COLO668 (cell line): ENCODE data around the gene GPX8.

Experiments
- DNase-seq: peaks from one replicate; lab custom pipeline; 2025; ENCODE audit not compliant: unreplicated experiment; lab: John Stamatoyannopoulos, UW

GPX8 gene, protein sequence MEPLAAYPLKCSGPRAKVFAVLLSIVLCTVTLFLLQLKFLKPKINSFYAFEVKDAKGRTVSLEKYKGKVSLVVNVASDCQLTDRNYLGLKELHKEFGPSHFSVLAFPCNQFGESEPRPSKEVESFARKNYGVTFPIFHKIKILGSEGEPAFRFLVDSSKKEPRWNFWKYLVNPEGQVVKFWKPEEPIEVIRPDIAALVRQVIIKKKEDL

DNA sequence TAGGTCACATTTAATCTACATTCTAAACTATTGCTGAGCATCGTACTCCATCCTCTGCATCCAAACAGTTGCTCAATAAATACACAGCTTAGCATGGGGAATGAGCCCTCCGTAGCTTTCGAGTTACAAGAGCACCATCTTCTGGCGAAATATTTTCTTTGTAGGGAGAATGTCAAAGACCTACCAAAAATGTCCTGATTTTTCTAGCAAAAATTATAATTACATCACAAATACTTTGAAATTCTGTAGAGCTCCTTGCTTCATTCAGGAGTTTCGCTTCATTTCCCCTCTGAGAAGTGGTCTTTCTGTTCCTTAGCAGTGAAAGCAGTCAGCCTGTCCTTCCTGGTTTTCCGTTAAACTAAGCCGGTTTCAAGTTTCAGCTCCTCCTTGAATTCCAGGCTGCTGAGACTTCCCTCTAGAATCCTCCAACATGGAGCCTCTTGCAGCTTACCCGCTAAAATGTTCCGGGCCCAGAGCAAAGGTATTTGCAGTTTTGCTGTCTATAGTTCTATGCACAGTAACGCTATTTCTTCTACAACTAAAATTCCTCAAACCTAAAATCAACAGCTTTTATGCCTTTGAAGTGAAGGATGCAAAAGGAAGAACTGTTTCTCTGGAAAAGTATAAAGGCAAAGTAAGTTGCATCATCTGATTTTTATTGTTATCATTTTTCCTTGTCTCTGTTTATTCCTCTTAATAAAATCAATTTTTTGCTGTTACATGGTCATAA lies at the start of gene GPX8:
Gene GPX8 (plus strand): TSS at position 409 of the 730 bp plus-strand sequence. CDS start 22 bp downstream, at position 431.
- no peak for DNase-seq

DNA sequence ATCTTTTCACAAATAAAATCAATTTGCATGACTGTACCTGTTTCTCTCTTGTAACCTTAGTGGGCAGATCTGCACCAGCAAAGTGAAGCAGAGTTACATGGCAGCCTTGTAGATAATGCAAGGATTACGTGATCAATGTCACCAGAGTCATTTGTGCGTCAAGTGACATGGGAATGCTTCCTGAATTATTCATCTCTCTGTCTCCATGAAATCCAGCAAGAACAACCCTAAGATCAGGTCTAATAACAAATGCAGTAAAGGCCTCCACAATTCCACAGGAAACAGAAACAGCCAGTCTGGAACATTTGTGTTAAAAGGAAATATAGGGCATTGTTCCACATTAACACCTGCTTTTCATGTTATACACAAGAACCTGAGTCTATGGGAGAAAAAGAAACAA lies 49.8 kb upstream of the GPX8 start:
- DNase-seq, result no peak

DNA sequence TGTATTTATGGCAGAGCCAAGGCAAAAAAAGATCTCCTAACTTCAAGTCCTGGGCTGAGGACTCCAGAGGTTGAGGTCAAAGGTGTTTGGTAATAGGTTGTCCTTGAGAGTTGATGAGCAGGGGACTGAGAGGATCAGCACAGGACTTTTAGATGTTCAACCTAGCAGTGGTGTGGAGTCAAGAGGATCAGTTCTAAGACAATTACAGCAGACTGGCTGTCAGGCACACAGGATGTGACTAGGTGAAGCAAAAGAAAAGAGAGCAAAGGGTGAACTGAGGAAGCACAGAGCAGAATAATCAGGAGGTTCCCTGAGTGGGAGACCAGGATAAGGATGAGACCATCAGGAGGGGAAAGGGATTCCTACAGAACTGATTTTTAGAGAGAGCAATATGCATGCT lies 46.6 kb upstream of the GPX8 start:
- DNase-seq, result no peak

DNA sequence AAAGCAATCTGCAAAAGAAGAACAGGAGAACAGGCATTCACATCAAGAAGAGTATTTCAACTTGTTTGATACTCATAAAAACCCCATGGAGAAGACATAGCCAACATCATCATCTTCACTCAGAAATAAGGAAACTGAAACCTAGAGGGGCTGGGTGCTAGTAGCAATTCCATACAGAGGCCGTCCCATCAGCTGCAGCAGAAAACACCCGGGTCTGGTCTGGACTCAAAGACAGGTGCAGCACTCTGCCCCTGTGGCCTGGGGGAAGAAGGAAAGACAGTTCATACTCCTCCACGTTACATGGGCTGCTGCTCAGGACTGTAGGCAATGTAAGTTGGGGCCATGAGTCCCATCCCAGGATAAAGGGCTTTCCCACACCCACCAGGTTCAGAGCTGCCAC lies 45.9 kb upstream of the GPX8 start:
- DNase-seq, result no peak

DNA sequence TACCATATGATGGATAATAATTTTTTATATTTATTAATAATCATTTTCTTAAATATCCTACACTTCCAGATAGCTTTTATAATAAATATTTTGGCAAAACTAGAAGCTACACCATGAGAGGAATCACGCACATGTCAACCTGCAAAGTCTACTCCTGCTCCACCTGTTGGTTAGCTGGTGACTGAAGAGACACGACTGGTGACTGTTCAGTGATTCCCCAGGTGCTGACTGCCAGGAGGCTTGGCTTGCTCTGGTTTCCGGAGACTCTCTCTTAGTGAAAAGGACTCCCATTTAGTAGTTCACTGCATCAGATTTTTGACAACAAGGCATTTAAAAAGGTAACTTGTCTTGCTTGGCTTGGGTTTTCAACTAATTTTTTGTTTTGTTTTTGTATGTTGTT lies 36.6 kb upstream of the GPX8 start:
- DNase-seq, result no peak

DNA sequence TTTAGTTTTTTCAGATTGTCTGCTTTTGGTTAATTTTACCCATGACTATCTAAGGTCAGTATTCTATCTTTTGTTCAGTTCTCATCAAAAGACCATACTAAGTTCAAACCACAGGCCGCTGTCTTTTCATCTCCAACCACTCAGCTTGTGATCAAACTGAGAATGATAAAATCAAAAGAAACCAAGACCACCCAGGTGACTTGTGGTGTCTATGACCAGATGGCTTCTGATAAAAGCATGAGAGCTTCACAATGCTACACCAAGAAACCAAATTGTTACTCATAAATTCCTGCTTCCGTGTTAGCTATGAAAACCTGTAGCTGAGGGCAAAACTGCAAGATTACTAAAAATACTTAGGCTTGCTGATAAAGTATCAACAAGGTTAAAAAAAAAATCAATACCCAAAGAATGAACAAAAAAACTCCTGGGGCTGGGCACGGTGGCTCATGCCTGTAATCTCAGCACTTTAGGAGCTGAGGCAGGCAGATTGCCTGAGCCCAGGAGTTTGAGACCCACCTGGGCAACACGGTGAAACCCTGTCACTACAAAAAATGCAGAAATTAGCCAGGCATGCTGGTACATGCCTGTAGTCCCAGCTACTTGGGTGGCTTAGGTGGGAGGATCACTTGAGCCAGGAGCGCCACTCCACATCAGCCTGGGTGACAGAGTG lies 25.8 kb upstream of the GPX8 start:
- DNase-seq, result no peak

DNA sequence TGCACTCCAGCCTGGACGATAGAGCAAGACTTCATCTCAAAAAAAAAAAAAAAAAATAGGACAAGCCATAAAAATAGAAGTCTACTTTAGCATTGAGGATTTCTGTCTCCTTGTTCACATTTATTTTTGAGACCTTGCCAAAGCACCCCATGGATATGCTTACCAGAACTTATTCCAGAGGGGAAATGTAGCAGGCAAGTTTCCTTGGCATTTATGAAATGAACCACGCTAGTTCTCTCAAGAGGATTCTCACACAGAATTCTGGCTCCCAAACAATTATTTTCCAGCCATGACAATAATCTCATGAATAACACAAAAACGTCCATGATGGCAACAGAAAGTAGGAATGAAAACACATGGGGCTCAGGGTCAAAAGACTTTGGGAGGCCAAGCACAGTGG lies 23.4 kb upstream of the GPX8 start:
- no peak for DNase-seq

DNA sequence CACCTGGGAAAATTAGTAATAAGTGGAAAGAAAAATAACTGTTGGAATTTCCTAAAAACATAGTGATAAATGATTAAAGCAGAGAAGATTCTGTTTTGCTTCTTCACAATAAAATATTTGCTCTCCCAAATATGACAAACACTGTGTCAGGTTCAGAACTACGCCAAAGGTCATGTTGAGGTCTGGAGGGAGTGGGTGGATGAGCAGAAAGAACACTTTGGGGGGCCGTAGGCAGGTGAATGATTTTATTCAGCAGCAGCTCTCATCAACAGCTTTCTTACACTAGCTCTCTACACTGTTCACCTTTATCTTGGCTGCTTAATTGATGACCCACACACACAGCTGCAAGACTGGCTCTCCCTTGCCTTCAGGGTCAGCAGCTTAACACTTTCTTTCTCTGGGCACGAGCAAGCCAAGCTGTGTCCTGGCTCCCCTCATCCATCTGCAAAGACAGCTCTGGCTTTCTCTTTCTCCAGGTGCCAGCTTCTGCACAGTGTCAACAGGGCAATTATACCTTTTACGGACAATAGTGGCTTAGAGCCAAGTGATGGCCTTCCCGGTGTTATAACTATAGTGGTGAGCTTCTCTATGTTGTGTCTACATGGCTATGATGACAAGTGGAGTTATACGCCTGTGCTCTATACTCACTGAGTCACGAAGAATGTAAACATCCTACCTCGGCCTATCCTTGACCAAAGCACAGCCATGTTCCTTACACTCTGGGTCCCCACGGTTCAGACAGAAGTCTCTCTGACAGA lies 18.9 kb upstream of the GPX8 start:
- DNase-seq, result peak; percentile 42

DNA sequence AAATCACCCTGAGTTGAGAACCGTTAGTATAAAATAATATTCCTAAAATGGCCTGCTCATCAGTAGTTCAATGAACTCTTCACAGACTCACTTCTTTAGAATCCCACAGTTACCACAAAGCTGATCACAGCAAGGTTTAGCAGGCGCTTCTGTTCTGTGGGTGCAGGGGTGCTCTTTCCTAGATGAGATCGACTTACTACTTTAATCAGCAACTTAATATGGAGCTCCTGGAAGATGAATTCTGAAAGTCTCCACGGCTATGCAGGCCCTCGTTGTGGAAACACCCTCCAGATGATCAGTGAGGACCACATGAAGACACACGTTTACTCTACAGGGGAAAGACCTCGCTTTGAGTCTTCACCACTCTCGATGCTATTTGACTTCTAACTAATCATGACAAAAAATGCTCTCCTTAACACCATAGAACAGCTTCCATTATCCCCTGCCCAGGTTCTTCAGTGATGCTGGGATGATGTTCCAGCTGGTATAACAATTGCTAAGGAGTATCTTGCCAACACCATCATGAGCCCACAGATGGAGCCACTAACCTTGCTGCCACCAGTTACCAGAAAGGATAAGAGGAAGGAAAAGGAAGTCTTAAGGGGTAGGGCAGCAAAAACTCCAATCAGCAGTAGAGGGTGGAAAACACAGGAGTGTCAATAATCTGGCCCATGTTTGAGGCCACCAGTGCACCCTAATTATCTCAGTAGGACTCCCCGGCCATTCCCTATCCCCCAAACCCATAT lies 17.9 kb upstream of the GPX8 start:
- no peak for DNase-seq

DNA sequence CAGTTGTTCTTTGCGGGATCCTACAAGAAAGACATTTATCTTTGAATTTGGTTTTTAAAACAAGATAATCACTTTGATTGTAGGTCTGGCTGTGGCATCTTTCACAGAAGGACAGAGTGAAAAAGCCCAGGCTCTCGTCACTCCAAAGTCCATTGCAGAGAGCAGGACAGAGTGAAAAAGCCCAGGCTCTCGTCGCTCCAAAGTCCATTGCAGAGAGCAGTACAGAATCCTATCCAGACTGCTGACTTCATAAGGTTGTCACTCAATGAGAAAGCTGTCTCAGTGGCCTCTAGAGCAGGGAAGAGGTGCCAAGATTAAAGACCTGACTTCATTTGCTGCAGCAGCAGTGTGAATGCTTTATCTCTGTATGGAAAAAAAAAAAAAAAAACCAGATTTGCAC lies 16.3 kb upstream of the GPX8 start:
- no peak for DNase-seq

DNA sequence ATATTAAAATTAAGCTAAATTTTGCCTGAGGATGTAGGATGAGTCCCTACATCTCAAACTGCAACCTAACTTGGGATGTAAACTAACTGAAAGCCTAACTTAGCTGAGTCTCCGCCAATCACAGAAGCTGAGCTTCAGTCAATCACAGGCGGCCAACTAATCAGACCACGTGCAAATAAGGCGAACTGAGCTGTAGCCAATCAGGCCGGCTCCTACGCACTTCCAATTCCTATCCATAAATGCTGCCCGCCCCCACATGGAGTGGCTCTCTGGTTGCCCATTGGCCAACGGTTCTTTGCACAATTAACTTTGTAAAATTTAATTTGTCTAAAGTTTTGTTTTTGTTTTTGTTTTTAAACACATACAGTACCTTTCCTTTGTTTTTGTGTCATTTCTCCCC lies 13.9 kb upstream of the GPX8 start:
- DNase-seq, result no peak

DNA sequence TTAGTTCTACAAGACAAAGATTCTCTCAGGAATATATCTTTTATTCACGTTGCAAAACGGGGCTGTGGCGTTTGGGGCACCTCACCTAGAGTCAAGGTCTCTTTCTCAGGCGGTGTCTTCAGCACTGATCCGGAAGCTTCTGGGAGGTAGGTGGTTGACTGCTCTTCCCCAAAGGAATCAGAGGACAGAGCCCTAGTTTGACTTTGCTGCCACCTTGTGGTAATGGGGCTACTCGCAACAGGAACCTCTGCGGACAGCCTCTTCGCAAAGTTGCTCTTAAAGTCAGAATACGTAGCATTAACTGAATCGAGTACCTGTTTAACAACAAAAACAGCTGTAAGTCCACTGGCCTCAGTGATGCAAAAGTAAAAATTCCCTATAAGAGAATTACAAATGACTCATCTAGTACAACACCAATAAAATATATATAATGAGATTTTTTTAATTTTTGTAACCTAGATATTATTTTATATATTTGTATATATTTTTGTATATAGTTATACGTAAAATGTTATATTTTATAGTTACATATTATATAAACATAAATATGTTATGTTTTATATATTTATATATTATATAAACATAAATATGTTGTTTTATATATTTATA lies 13.3 kb upstream of the GPX8 start:
- DNase-seq, result peak; percentile 66

DNA sequence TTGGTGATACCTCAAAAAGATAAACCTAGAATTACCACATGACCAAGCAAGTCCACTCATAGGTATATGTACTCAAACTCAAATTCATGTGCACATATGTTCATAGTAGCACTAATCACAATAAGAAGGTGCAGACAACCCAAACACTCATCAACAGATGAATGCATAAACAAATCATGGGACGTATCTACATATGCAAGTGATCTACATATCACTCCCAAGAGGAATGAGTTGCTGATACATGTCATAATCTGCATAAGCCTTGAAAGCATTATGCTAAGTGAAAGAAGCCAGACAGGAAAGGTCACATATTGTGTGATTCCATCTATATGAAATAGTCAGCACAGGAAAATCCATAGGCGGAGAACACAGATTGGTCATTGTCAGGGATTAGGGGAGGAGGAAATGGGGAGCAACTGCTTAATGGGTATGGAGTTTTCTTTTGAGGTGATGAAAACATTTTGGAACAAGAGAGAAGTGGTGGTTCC lies 10.6 kb upstream of the GPX8 start:
- DNase-seq, result no peak

DNA sequence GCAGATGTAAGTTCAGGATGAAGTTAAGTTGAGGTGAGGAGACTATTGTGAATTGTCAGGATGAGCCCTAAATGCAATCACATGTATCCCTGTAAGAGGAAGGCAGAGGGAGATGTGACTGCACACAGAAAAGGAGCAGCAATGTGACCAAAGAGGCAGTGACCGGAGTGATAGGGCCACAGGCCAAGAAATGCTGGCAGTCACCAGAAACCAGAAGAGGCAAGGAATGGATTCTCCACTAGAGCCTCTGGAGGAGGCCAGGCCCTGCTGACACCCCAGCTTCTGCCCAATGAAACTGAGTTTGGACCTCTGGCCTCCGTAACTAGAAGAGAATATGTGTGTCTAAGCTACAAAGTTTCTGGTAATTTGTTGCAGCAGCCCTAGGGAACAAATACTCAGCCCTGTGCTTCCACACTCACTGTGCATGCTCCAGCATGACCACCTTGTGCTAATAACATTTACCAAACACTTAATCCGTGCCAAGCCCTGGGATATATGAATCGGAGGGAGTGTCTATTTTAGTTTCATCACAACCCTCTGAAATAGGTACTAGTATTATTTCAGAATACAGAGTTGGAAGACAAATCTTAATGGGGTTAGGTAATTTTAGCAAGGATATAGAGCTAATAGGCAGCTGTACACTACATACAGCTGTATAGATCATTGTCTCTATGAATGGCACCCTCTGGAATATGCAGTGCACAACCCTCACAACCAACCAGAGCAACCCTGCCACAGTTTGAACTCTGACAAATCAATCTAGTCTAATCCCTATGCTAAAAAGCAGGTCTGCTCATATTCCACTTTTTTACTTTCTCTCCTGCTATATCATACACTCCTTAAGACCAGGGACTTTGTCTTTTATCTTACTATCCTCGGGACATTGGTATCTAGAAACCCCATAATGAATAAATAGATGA lies 7.8 kb upstream of the GPX8 start:
- DNase-seq, result no peak

DNA sequence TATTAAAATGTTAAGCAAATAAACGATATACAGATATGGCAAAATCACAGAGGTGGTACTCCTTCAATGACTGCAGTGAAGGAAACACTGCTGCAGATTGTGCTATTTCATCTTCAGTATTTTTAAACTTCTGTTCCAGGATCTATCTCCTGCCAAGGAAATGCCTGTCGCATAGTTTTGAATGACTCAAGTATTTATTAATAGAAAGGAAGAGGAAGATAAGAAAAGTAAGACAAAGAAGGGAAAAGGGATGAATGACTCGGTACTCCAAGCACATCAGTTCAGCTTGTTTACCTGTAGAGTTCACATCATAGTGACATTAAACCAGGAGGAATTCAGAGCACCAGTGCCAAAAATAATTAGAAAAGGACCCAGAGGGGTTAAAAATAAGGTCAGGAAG lies 5.1 kb upstream of the GPX8 start:
- no peak for DNase-seq

DNA sequence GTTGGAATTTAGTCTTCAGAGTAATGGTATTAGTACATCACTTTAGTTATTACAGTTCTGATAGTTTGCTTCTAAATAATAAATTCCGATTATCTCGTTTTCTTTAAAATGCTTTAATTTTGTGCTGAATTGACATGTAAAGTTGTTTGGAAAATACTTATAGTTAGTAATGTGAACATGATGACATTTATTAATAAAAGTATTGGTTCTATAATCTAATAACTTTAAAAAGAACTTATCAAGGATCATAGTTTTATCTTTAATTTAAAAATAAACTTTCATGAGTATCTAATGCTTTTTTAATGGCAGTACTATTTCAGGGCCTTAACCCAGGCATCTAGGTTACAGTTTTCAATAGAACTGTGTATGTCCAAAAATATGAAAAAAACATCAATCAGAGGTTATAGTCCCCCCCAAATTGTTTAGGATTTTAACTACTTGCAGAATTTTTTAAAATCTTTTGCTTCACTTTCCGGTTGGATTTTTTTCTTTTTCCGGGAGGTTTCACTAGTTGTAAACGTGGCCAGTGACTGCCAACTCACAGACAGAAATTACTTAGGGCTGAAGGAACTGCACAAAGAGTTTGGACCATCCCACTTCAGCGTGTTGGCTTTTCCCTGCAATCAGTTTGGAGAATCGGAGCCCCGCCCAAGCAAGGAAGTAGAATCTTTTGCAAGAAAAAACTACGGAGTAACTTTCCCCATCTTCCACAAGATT lies 680 bp downstream of the GPX8 start:
- no peak for DNase-seq

DNA sequence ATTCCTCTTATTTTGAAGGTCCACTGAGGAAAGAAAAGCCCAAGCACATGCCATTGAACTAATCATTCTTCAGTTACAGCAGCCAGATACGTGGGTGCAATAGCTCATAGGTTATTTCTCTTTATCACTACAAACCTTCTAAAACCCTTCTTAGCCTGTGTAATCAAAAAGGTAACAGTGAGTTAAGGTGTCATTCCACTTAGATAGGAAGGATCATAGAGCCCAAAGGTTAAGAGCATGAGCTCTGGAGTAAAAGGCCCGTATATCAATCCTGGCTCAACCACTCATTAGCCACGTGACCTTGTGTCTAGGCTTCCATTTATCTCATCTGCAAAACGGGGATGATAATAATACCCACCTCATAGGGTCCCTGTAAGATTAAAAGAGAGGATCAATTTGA lies 2.7 kb downstream of the GPX8 start:
- DNase-seq, result no peak

DNA sequence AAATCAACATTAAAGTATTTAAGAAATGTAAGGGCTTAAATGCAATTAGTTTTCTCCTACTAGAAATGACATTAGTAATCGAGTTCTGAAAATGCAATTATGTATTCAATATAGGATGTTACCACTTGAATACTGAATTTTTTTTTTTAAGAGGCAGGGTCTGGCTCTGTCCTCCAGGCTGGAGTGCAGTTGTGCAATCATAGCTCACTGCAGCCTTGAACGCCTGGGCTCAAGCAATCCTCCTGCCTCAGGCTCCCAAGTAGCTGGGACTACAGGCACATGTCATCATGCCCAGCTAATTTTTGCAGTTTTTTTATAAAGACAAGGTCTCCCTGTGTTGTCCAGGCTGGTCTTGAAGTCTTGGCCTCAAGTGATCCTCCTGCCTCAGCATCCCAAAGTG lies 11.5 kb downstream of the GPX8 start:
- DNase-seq, result no peak
